NCI-H2081 (cell line): ENCODE measurements around the gene RBL2.

Source experiments
- DNase-seq, 2 experiments: peaks; one replicate each; lab custom pipeline; 2025; lab: John Stamatoyannopoulos, UW

The RBL2 gene

DNA sequence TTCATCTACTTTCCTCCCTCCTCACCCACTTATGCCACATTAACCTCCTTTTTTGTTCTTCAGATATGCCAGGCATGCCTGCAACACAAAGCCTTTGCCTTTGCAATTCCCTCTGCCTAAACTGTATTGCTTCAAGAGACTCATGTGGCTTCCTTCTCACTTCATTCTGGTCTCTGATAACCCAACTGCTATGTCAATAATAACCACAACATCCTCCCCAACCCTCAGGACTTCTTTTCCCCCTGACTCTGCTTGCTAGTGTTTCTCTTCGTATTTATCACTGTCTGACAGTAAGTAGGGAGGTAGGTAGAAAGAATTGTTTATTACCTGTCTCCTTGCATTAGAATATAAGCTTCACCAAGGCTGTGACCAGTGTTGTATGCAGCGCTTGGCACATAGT is 22.4 kb downstream of the RBL2 start:
- no peak for DNase-seq

DNA sequence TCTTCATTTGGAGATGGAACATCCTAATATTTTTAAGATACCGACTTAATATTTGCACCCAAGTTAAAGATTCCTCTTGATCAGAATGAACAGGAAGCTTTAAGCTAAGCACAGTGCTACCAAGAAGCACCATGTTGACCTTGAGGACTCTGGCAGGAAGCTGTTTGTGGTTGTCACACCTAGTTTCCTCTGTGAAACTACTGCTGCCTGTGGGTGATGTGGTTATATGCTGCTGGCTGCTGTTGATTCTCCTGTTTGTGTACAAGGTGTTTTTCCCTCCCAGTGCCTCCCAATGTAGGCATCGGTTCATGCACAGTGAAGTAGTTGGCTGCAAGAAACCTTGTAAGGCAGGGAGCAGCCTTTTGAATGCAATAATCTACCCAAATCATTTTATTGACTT is 23.4 kb downstream of the RBL2 start:
- DNase-seq = no peak

DNA sequence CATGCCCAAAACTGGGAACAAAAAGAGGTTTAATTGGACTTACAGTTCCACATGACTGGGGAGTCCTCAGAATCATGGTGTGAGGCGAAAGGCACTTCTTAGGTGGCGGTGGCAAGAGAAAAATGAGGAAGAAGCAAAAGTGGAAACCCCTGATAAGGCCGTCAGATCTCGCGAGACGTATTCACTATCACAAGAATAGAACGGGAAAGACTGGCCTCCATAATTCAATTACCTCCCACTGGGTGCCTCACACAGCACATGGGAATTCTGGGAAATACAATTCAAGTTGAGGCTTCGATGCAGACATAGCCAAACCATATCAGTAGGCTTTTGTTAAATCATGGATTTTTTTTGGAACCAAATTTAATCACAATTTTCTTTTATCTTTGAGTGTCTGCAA is 24.4 kb downstream of the RBL2 start:
- DNase-seq = no peak

DNA sequence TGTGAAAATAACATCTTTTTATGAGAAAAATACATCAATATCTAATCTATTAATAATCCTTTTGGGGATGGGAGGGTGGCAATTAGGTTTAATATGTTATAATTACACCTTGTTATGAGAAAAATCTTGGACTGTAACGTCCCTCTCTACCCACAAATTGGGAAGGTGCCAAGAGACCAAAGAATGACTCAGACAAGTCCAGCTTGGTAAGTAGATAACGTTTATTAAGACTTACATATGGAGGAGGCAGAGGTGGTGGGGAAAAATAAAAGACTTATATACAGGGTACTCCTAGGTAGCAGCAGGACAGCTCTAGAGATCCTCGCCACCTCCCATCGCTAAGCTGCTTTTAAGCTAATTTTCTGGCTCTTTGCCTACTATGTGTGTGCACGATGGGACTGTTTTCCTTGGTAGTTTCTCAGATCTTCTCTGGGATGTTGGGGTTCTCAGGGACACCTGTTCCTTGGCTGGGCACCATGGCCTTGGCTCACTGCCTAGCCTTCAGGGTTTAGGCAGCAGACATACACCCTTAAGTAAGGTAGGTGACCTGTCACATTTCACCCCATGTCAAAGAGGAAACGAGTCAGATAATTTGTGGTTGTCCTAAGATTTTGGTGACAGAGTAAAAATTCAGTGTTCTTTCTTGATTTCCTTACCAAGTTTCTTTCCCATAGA is 31.5 kb downstream of the RBL2 start:
- no peak for DNase-seq

DNA sequence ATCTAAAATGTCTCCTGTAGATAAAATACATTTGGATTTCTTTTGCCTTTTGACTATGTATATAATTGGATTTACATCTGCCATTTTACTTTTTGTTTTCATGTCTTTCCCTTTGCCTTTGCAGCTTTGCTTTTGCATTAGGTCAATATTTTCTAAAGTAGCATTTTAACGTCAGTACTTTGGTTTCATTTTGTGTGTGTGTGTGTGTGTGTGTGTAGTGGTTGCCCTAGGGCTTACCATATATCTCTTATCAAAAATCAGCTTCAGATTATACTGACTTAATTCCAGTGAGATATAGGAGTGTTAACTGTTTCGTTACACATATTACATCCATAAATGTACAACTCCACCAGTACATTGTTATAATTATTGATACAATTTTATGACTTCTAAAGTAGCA is 42.6 kb downstream of the RBL2 start:
- no peak for DNase-seq

DNA sequence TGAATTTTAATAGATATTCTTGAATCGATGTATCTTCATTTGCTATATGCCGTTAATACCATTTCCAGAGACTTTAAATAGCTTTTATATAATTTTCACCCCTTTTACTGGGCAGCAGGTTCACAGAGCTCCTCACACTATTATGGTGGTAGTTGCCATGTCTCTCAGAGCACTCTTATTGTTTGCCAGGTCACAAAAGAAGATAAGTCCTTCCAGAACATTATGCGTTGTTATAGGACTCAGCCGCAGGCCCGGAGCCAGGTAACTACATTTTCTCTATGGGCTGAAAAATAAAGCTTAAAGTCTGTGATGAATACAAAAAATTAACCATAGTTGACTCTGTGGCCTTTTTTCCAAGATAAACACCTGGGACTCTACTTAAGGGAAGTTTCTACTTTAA is 44.7 kb downstream of the RBL2 start:
- no peak for DNase-seq

DNA sequence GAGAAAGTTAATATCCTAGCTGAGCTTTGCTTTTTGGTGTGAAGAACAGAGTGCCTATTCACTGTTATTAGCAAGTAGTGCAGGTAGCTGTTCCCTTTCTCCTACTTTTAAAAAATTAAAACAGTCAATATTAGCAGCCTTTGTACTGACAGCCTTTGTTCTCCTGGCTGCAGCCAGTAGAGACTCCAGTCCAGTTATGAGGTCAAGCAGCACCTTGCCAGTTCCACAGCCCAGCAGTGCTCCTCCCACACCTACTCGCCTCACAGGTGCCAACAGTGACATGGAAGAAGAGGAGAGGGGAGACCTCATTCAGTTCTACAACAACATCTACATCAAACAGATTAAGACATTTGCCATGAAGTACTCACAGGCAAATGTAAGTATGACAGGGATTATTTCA is 46.1 kb downstream of the RBL2 start:
- DNase-seq = no peak

DNA sequence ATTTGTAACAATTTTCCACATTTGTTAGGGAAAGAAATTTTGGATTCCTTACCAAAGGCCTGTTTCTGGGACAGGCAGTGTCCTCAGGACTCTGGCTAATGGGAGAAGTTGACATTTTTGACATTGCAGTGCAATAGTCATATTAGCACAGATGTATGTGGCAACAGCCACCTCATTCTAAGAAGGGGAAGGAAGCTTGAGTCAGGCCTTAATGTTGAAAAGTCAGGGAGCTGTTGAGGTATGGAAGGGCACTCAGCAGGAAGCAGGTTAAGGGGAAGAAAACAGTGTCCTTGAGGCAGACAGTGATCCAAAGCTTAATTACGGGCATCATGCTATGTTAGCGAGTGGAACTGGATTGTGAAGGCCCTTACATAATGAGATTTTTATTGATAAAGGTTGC is 47.9 kb downstream of the RBL2 start:
- DNase-seq = no peak

DNA sequence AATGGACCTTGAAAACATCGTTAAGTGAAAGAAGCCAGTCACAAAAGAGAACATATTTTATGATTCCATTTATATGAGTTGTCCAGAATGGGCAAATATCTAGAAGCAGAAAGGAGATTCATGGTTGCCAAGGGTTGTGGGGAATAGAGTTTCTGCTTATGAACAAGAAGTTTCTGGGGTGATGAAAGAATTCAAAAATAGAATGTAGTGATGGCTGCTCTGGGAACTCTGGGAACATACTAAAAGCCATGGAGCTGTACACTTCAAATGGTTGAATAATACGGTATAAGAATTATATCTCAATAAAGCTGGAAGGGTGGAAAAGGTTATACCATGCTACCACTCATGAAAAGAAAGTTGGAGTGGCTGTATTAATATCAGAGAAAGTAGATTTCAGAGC is 50.3 kb downstream of the RBL2 start:
- no peak for DNase-seq

DNA sequence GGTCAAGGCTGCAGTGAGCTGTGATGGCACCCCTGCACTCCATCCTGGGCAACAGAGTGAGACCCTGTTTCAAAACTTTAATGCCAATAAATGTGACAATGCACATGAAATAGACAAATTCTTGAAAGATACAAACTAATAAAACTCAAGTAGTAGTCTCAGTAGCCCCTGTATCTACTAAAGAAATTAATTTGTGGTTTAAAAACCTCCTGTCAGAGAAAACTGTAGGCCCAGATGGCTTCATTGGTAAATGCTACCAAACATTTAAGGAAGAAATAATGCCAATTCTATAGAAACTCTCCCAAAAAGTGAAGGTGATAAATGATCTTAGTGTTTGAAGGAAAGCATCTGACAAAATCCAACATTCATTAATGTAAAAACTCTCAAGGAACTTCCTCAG is 52.0 kb downstream of the RBL2 start:
- no peak for DNase-seq

DNA sequence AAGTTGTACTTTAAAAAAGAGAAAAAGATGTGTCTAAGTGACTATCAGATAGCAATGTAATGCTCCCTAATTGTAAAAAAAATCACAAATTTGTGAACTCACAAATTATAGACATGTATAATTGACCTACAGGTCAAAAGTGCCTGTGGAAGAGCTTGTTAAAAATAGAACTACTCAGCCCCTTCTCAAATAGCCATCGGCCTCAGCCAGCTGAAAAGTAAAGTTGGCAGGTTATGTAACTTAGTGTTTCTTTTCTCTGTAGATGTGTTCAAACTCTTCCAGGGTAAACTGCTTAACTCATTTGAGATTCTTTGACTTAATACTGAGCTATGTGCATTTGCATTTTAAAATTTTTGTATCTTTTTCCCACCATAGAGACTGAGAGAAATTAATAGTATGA is 55.5 kb downstream of the RBL2 start:
- DNase-seq = no peak

DNA sequence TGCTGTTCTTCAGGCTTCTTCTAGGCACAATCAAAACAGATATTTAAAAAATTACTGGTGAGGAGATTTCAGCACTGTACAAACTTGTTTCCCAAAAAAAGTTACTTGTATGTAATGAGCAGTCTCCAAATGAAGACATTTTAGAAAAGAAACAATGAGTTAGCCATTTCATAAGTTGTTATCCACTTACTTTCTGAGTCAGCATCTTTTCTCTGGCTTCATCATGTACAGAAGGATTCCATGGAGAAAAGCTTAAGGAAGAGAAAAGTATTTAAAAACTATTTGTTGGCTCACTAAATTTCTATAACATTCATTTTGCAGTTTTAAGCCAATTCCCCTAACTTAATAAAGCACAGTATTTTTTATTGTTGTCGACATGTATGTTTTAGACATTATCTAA is 58.2 kb downstream of the RBL2 start:
- no peak for DNase-seq

DNA sequence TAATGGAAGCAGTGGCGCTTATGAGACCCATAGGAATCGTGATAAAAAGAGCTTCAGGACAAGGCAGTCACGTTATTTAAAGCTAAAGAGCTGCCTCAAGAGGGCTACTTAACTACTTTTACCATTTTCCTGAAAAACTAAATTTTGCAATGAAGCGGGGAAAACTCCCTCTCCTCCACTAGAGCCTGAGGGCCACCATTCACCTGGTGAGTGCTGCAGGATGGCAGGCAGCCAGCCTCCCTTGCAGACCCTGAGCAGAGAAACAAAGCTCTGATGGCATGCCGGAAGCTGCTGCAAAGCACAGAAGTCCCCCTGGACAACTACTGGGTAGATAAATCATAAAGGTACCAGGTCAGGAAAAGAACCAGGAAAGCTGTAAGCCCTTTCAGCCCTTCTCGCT is 60.4 kb downstream of the RBL2 start:
- DNase-seq = no peak

DNA sequence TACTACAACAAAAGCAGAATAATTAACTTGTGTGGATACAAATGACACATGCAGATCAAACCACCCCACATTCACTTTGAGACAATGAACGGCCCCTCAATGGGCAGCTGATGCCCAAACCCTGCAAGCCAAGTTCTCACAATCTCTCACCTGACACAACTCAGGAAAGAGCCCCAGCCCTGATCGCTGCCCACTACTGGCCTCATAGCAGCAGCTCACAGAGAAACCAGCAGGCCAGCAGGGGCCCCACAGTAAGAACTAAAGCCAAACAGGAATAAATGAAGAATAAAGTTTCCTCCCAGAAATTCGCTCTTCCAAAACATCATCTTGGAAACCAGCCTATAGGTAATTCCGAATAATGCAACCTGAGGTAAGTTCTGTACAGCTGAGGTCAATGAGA is 61.1 kb downstream of the RBL2 start:
- no peak for DNase-seq

DNA sequence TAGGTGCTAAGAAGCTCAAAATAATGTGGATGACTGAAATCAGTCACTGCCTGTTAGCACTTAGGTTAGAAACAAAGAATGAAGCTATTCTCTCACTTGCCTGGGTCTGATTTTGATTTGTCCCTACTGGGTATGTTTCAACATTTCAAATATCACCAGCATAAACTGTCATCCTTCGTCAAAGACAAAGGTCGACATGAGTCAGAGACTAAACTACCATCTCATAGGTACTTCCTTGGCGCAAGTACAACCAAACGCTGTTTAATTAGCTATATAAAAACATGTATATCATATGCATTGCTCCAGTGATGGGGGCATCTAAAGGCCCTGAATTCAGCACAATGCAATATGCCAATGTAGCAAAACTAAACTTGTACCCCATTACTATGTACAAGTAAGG is 64.7 kb downstream of the RBL2 start:
- DNase-seq = no peak

DNA sequence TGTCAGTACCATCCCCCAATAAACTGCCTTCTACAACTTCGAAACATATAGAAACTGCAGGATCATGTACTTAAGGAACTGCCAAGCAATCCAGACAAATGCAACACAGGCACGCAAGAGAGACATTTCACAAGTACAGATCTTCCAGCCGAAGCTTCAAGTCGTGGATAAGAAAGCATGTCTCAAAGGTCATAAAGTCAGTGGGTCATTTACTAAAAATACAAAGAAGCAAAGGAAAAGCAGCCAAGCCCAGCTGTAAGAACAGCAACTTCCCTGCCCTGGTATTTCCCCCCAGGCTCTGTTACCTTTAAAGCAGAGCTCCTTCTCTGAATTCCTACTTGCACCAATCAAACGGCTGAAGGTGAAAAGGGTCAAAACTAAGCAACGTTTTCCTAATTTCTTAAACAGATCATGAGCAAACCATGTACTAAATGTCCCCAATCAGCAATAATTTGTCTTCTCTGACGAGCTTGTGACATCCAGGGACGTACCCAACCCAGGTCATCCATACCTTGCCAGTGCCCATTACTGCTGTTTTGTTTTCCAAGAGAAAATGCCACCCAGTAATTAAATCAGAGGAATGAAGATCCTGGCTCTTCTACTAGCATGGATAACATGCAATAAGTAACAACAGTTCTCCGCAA is 67.1 kb downstream of the RBL2 start:
- DNase-seq = no peak

DNA sequence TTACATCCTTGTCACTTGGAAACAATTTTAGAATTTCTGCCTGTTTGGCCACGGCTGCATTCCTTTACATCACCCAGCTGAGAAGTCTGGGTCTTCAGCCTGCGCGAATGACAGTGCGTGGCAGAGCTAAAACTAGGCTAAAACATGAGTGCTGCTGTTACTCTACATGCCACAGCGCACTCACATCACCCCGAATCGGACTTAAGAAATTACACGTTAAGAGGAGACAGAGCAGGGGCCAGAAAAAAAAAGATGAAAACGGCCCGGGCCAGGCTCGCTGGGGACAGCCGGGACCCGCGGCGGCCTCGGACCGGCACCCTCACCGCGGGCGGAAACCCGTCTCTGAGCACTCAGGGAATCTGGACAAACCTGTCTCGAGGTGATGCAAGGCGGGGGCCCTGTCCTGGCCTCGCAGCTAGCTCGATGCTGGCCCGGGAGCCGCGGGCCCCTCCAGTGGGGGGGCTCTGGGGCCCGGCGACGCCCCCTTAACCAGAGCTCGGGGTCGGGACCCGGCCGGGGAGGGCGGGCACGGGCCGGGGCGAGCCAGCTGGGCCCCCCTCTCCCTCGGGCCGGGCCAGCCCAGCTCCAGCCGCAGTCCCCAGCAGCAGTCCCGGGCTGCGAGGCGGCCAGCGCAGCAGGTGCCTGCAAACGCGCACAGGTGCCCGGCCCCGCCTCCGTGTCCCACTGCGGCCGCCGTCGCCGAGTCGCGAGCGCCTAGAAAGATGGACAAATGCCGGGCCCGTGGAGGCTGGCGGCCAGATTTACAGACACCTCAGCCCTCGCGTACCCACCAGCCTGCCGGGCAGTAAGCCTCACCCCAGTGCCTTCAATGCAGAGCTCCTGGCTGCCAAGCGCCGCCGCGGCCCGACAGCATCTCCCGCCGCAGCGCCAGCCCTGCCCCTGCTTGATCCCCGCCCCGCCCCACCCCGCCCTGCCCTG is 68.3 kb downstream of the RBL2 start, which contains the start of gene AKTIP:
TSS of gene AKTIP (minus strand) at position 879 of the 939 bp plus-strand sequence. CDS start 2,950 bp downstream, outside the sequence.
- DNase-seq = peak in 1 of 2 experiments; percentile 61

DNA sequence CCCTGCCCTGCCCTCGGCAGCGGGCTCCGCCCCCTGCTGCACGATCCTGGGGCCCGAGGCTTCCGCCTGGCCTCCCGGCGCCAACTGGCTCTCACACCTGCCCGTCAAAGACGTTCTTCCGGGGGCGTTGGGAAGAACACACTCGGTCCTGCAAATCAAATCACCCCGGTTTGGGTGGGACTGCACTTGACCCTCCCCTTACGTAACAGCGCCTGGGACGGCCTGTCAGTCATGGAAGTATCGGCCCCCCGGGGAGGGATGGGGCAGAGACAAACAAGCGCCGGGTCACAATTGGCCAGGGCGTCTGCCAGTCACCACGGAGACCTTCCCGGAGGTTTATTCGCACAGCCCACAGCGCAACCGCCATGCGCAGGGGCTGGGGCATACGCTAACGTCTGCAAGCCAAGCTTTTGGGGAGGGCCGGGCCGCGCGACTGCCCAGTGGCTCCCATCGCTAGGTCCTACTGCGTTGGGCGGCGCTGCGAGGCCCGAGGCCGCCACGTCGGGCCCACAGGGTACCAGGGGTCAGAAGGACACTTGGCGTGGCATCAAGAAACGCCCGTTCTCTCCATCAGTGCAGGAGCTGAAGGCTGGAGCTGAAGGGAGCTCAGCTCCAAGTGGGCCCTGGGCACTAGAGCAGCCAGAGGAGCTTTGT is 69.1 kb downstream of the RBL2 start:
- DNase-seq = peak; percentile 98 to 99

DNA sequence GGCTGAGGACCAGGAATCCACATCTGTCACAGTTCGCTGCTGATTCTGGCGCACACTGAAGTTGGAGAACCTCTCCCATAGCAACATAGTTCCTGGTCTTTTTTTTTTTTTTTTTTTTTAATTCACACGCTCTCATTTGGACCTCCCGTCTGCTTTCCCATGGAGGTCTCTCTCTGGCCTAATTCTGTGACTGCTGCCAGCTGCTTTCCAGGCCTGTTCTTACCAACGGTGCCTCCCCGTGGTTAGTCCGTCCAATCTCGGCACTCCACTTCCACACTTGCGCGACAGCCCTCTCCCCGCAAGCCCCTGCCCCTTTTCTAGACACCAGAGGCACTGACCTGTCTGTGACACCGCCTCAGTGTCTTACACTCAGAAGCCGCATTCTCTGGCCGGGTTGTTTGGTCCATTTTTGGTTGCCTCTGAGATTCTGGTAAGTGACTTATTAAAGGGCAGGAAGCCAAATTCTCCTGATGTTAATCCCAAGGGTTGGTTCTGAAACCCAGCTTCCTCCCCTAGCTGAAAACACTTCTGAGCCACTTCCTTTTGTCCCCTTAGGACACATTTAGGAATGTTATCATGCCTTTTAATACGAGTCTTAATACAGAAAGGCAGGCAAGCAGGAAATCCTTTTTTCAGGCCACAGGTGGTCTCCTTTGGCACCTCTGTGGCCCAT is 69.9 kb downstream of the RBL2 start:
- peak in 1 of 2 experiments; percentile 3 for DNase-seq

DNA sequence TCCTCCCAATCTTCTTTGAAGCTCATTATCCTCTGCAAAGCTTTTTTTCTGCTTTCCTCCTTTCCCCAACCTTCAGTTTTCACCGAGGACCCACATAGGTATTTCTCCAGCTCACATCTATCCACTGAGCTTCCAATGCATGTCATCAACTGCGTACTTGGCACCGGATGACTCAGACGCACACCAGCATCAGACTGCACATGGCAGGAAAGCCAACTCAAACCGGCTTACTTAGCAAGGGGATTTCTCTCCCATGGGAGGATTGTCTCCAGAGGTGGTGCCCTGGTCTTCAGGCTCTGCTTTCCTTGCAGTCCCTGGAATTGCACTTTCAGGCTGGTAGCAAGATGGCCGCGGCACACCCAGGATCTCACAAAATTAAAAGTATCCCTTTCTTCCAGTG is 70.4 kb downstream of the RBL2 start:
- no peak for DNase-seq

DNA sequence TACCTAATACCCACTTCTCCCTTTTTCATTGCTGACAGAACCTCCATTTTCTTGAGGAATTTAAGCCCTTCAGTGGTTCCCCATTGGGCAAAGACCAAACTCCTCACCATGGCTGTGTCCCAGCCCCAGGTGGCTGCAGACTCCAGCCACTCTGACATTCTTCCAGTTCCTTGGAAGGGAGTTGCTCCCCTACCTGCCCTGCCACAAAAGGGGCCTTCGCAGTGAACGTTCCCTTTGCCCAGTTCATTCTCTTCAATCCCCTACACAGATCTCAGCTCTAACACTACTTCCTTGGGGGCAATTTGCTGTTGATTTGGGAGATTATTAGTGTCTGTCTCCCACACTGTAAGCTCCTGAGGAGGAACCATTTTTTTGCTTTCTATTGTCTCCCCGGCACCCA is 72.0 kb downstream of the RBL2 start:
- DNase-seq = no peak
